OCI-LY1 (cell line): ENCODE results near the gene C1orf226.

Source experiments
- CTCF ChIP-seq: fragments of 200-600 bp; sonication (generic), shearing (Covaris generic); IDR thresholded peaks from 2 replicates; pipeline ENCODE4 v1.5.1; 2017; ENCODE audit warnings: mild to moderate bottlenecking, antibody characterized with exemption, low read length, moderate library complexity, mixed read lengths
- EZH2 ChIP-seq: fragments of 200-600 bp; sonication (generic), shearing (Covaris generic); IDR thresholded peaks from 2 replicates; pipeline ENCODE4 v1.8.0; 2017; ENCODE audit warnings: borderline replicate concordance, mixed run types, mild to moderate bottlenecking, antibody characterized with exemption, low read length, moderate library complexity, mixed read lengths

- TF ChIP-seq CTCF (no peak), EZH2 (no peak)
Measured at GRCh38 chr1:162360874-162361260, 20.7 kb upstream of the C1orf226 start.
